Epidermal melanocyte (primary cell): ENCODE measurements around the gene OPRL1.

ENCODE experiments used
- DNase-seq: peaks from one replicate; pipeline ENCODE4 v3.0.0; 2011; ENCODE audit warnings: low spot score; ENCODE audit not compliant: insufficient read length

The OPRL1 gene

GRCh38 chr20:64042054-64042781 is 37.7 kb upstream of the OPRL1 start:
- DNase-seq = no peak

GRCh38 chr20:64043768-64044167 is 36.1 kb upstream of the OPRL1 start:
- no peak for DNase-seq

- DNase-seq = peak; percentile 83
These were observed 35.2 kb upstream of the OPRL1 start for GRCh38 chr20:64044484-64045247.

- no peak for DNase-seq
These were observed 34.4 kb upstream of the OPRL1 start for GRCh38 chr20:64045346-64046011.

- no peak for DNase-seq
These were observed 32.9 kb upstream of the OPRL1 start for GRCh38 chr20:64047046-64047389.

GRCh38 chr20:64047968-64048401 is 31.9 kb upstream of the OPRL1 start:
- no peak for DNase-seq

GRCh38 chr20:64048402-64049044 is 31.4 kb upstream of the OPRL1 start:
- no peak for DNase-seq

- no peak for DNase-seq
These were observed 30.6 kb upstream of the OPRL1 start, which contains the start of gene SOX18 for GRCh38 chr20:64049060-64049877. SOX18 (minus strand) TSS chr20:64049639; CDS start chr20:64049516, 123 bp downstream.

- DNase-seq = no peak
These were observed 30.0 kb upstream of the OPRL1 start for GRCh38 chr20:64049878-64050260.

- DNase-seq = no peak
These were observed 29.4 kb upstream of the OPRL1 start for GRCh38 chr20:64050261-64051032.

GRCh38 chr20:64051033-64051452 is 28.8 kb upstream of the OPRL1 start:
- no peak for DNase-seq

- DNase-seq = no peak
These were observed 28.1 kb upstream of the OPRL1 start for GRCh38 chr20:64051561-64052325.

GRCh38 chr20:64052326-64052722 is 27.6 kb upstream of the OPRL1 start:
- DNase-seq = no peak

GRCh38 chr20:64052987-64053840 is 26.7 kb upstream of the OPRL1 start:
- DNase-seq = no peak

GRCh38 chr20:64053841-64054661 is 25.8 kb upstream of the OPRL1 start:
- DNase-seq = no peak

- no peak for DNase-seq
These were observed 24.4 kb upstream of the OPRL1 start for GRCh38 chr20:64055396-64055892.

GRCh38 chr20:64055893-64056638 is 23.8 kb upstream of the OPRL1 start:
- DNase-seq = no peak
